Measurements from ENCODE around the gene GMDS.

GRCh38 chr6:2193931-2194330, 51.5 kb downstream of the GMDS start:
- TF ChIP-seq CTCF (IDR thresholded peaks at IDR 0.05) (no peak), POLR2A (IDR thresholded peaks at IDR 0.05) (no peak)

Data from Peyer's patch (tissue), 4 donors.